SJSA1 (cell line): ENCODE data around the gene TMEM247. TPM values are rescaled to one million over a fixed set of nuclear protein-coding genes. Genes with fewer than 3 reads are reported as not detected.

Experiments
- DNase-seq, 2 experiments: peaks; one replicate each; pipeline ENCODE4 v3.0.0-alpha.2; 2015 to 2020; ENCODE audit warnings: low spot score in 2 of 2, low read depth in 1 of 2
- H3K27ac ChIP-seq: fragments of 250-450 bp; sonication (Bioruptor Pico); 2 replicates; pipeline ENCODE4 v1.5.1; 2020; ENCODE audit warnings: mild to moderate bottlenecking, moderate library complexity
- H3K27me3 ChIP-seq: fragments of 250-450 bp; sonication (Bioruptor Pico); replicated peaks from 2 replicates; pipeline ENCODE4 v1.5.1; 2020; ENCODE audit warnings: mild to moderate bottlenecking, moderate library complexity
- H3K36me3 ChIP-seq: fragments of 250-450 bp; sonication (Bioruptor Pico); 2 replicates; pipeline ENCODE4 v1.5.1; 2020; ENCODE audit warnings: mild to moderate bottlenecking
- H3K4me1 ChIP-seq: fragments of 250-450 bp; sonication (Bioruptor Pico); replicated peaks from 2 replicates; pipeline ENCODE4 v1.6.1; 2021; ENCODE audit warnings: mild to moderate bottlenecking
- H3K4me3 ChIP-seq: fragments of 250-450 bp; sonication (Bioruptor Pico); 2 replicates; pipeline ENCODE4 v1.5.1; 2020; ENCODE audit warnings: mild to moderate bottlenecking
- H3K9me3 ChIP-seq: fragments of 250-450 bp; sonication (Bioruptor Pico); replicated peaks from 2 replicates; pipeline ENCODE4 v1.5.1; 2020; ENCODE audit warnings: mild to moderate bottlenecking
- total RNA-seq: library from RNA; depleted of rRNA; stranded (reverse); fragments of >200 nt; shearing (Covaris generic); gene quantifications from 2 replicates; pipeline ENCODE4 v1.2.3, GENCODE V29; 2014

Gene TMEM247
- total RNA-seq, 1 experiment from 2014 or later = not detected

DNA sequence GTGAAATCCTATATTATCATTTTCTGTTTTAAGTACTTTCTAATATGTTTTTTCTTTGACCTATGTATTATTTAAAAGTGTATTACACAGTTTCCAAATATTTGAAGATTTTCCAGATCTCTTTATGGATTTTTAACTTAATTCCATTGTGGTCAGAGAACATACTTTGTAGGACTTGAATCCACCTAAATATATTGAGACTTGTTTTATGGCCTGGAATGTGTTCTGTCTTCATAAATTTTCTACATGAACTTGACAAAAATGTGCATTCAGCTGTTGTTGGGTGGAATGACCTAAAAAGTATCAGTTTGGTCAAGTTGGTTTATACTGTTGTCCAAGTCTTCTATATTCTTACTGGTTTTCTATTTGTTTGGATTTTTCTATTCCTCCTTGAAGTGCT is 33.8 kb upstream of the TMEM247 start:
- Histone ChIP-seq H3K4me1 (no peaks in the 10 kb centered on the region; the same call in 1 of the 2 replicates), H3K27ac (no peak overlapping the region), H3K36me3 (no peaks in the 10 kb centered on the region), H3K9me3 (no peaks in the 10 kb centered on the region), H3K4me3 (no peak overlapping the region), H3K27me3 (no peaks in the 10 kb centered on the region; the same call in 1 of the 2 replicates)
- no peak for DNase-seq

DNA sequence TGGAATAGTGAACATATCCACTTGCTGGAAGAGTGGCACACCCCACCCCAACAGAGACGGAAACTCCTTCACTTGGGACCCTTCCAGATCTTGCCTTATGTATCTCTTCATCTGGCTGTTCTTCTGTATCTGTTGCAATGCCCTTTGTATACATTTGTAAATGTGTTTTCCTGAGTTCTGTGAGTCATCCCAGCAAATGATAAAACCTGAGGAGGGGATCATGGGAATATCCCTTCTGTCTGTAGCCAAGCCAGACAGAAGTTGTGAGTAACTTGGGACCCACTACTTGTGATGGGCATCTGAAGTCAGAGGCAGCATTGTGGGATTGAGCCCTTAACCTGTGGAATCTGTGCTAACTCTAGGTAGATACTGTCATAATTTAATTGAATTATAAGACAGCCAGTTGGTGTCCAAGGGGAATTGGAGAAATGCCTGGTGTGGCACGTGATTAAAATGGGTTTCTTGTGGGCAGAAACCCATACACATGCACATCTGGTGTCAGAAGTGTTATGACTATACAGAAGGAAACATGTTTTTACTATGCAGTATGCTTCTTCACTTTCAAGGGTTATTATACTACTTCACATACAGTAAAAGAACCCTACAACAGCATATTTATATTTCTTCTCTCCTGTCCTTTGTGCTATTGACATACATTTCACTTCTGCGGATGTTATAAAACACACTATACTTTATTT is 32.3 kb upstream of the TMEM247 start:
- DNase-seq = no peak
- Histone ChIP-seq H3K27ac (no peak overlapping the region), H3K36me3 (no peaks in the 10 kb centered on the region), H3K9me3 (no peaks in the 10 kb centered on the region), H3K27me3 (no peaks in the 10 kb centered on the region; the same call in 1 of the 2 replicates), H3K4me3 (no peak overlapping the region), H3K4me1 (no peaks in the 10 kb centered on the region; the same call in 1 of the 2 replicates)

GRCh38 chr2:46447649-46448048 is 31.7 kb upstream of the TMEM247 start:
- no peaks in the 10 kb centered on the region for H3K36me3 ChIP-seq
- H3K9me3 ChIP-seq = no peaks in the 10 kb centered on the region
- H3K4me3 ChIP-seq = no peak overlapping the region
- no peaks in the 10 kb centered on the region; the same call in 1 of the 2 replicates for H3K4me1 ChIP-seq
- H3K27ac ChIP-seq = no peak overlapping the region
- DNase-seq = no peak
- no peaks in the 10 kb centered on the region; the same call in 1 of the 2 replicates for H3K27me3 ChIP-seq

GRCh38 chr2:46448111-46448510 is 31.3 kb upstream of the TMEM247 start:
- Histone ChIP-seq H3K27ac (no peak overlapping the region), H3K4me1 (no peaks in the 10 kb centered on the region; the same call in 1 of the 2 replicates), H3K9me3 (no peaks in the 10 kb centered on the region), H3K4me3 (no peak overlapping the region), H3K36me3 (no peaks in the 10 kb centered on the region), H3K27me3 (no peaks in the 10 kb centered on the region; the same call in 1 of the 2 replicates)
- no peak for DNase-seq

DNA sequence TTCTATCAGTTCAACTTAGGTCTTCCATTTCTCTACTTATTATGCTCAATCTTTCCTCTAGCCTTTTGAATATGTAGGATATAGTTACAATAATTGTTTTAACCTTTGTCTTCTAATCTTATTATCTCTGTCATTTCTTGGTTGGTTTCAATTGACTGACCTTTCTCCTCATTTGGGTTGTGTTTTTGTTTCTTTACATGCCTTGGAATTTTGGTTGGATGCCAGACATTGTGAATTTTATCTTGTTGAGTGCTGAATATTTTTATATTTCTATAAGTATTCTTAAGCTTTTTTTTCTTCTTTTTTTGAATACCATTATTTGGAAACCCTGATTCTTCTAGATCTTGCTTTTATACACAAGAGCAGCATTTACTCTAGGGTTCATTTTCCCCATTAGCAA is 30.7 kb upstream of the TMEM247 start:
- Histone ChIP-seq H3K4me3 (no peak overlapping the region), H3K4me1 (no peaks in the 10 kb centered on the region; the same call in 1 of the 2 replicates), H3K9me3 (no peaks in the 10 kb centered on the region), H3K27me3 (no peaks in the 10 kb centered on the region; the same call in 1 of the 2 replicates), H3K36me3 (no peaks in the 10 kb centered on the region), H3K27ac (no peak overlapping the region)
- DNase-seq = no peak

- no peak overlapping the region for H3K4me3 ChIP-seq
- H3K9me3 ChIP-seq = no peaks in the 10 kb centered on the region
- H3K27me3 ChIP-seq = no peaks in the 10 kb centered on the region; the same call in 1 of the 2 replicates
- no peak overlapping the region for H3K27ac ChIP-seq
- H3K4me1 ChIP-seq = no peaks in the 10 kb centered on the region; the same call in 1 of the 2 replicates
- H3K36me3 ChIP-seq = no peaks in the 10 kb centered on the region
- DNase-seq = no peak
Measured at GRCh38 chr2:46449700-46450099, 29.7 kb upstream of the TMEM247 start.

DNA sequence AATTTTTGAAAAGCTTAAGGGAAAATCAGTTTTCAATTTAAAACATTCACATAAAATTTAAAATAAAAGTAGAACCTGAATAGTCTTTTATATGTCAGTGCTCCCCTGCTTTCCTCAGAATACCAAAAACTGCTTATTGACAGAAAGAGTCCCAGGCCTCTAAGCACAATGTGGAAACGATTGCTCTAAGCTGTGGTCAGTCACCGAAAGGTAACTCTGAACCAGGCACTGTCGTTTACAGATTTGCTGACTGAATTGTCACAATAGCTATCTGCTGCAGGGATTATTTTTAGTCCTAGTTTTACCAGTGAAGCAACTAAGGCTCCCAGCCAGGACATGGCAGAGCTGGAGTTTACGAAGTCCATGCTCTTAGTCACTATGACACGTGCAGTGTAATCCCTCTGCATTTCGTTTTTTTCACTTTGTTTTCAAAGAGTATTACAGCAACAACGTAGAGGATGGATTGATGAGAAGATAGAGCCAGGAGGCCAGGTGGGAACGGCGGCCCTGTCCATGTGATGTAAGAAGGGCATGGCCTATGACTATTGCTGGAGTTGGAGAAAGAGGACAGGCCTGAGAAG is 28.1 kb upstream of the TMEM247 start:
- no peak overlapping the region for H3K4me3 ChIP-seq
- no peaks in the 10 kb centered on the region for H3K9me3 ChIP-seq
- no peaks in the 10 kb centered on the region; the same call in 1 of the 2 replicates for H3K4me1 ChIP-seq
- no peaks in the 10 kb centered on the region; the same call in 1 of the 2 replicates for H3K27me3 ChIP-seq
- no peaks in the 10 kb centered on the region for H3K36me3 ChIP-seq
- no peak for DNase-seq
- H3K27ac ChIP-seq = no peak overlapping the region

GRCh38 chr2:46456789-46457188 is 22.6 kb upstream of the TMEM247 start:
- Histone ChIP-seq H3K9me3 (no peaks in the 10 kb centered on the region), H3K4me3 (no peak overlapping the region), H3K27ac (no peak overlapping the region), H3K4me1 (no peaks in the 10 kb centered on the region), H3K27me3 (no peaks in the 10 kb centered on the region), H3K36me3 (no peaks in the 10 kb centered on the region)
- DNase-seq = no peak

GRCh38 chr2:46458763-46459500 is 20.4 kb upstream of the TMEM247 start:
- Histone ChIP-seq H3K4me3 (no peak overlapping the region), H3K27me3 (no peaks in the 10 kb centered on the region), H3K36me3 (no peaks in the 10 kb centered on the region), H3K4me1 (no peaks in the 10 kb centered on the region), H3K9me3 (no peaks in the 10 kb centered on the region), H3K27ac (no peak overlapping the region)
- DNase-seq = no peak

DNA sequence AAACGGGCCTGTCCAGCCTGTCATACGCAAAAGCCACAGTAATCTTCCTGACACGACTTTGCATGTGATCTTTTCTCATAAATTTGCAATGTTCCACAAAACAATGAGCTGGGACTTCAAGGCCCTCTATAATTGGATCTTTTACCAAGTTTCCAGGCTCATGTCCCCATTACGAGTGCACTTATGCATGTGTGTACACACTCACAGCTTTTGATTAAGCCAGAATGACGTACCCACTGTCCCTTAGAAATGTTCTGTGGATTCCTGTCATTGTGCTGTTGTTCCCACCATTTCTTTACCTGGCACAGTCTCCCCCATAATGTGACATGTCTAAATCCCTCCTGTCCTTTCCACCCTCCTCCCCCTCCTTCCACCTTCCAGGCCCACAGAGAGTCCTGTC is 19.7 kb upstream of the TMEM247 start:
- Histone ChIP-seq H3K9me3 (no peaks in the 10 kb centered on the region), H3K27ac (no peak overlapping the region), H3K4me1 (no peaks in the 10 kb centered on the region), H3K27me3 (no peaks in the 10 kb centered on the region), H3K4me3 (no peak overlapping the region), H3K36me3 (no peaks in the 10 kb centered on the region)
- DNase-seq = no peak

DNA sequence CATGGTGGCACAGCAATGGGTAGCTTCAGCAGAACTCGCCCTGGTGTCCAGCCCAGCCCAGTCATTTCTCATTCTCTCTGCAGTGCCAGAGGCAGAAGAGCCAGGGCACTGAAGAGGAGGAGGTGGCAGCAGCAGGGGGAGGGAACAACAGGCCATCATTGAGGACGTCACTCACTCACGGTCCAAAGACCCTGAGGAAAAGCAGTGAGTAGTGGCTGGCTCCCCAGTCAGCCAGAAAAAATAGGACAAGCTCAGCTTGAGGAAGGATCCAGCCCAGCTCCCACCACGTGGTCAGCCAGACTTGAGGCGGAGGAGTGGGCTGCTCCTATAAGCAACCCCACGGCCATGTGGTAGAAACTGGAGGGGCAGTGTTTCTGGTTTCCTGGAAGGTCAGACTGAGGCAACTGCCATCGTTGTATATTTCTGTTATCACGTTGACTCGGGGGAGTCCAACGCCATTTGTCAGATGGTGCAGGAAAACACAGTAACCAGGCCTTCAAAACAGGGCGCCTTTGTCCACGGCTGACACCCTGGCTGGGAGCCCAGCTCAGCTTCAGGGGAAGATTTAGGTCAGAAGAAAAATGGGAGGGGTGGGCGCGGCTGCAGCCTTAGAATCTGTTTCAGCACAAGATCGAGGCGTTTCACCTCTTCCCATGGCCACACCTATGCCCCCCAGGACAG is 19.0 kb upstream of the TMEM247 start:
- Histone ChIP-seq H3K9me3 (no peaks in the 10 kb centered on the region), H3K27me3 (no peaks in the 10 kb centered on the region), H3K27ac (no peak overlapping the region), H3K4me1 (no peaks in the 10 kb centered on the region), H3K4me3 (no peak overlapping the region), H3K36me3 (no peaks in the 10 kb centered on the region)
- no peak for DNase-seq

- no peaks in the 10 kb centered on the region for H3K9me3 ChIP-seq
- no peak overlapping the region for H3K4me3 ChIP-seq
- DNase-seq = peak; percentile 60 to 71
- no peak overlapping the region for H3K27ac ChIP-seq
- H3K4me1 ChIP-seq = no peaks in the 10 kb centered on the region
- H3K27me3 ChIP-seq = no peaks in the 10 kb centered on the region
- H3K36me3 ChIP-seq = no peaks in the 10 kb centered on the region
Measured at GRCh38 chr2:46461011-46461674, 18.2 kb upstream of the TMEM247 start.

GRCh38 chr2:46461709-46462171 is 17.6 kb upstream of the TMEM247 start:
- no peaks in the 10 kb centered on the region for H3K36me3 ChIP-seq
- H3K27ac ChIP-seq = no peak overlapping the region
- no peaks in the 10 kb centered on the region for H3K9me3 ChIP-seq
- DNase-seq = no peak
- no peaks in the 10 kb centered on the region for H3K4me1 ChIP-seq
- H3K4me3 ChIP-seq = no peak overlapping the region
- H3K27me3 ChIP-seq = no peaks in the 10 kb centered on the region
